IPS-NIHi7 (cell line): ENCODE results near the gene HCCS.

Source experiments
- DNase-seq: peaks from one replicate; pipeline ENCODE4 v3.0.0; 2012; ENCODE audit warnings: mixed read lengths; ENCODE audit errors: extremely low spot score

The HCCS gene

GRCh38 chrX:11111037-11111851, at the start of gene HCCS:
TSS of gene HCCS (plus strand) at chrX:11111332. CDS start at chrX:11112061, 729 bp downstream.
- DNase-seq = peak; percentile 85

GRCh38 chrX:11064276-11064675, 46.9 kb upstream of the HCCS start:
- DNase-seq = no peak

- DNase-seq = no peak
Observed at GRCh38 chrX:11064851-11065600, 46.1 kb upstream of the HCCS start.

GRCh38 chrX:11066812-11067211, 44.3 kb upstream of the HCCS start:
- no peak for DNase-seq

- DNase-seq = no peak
Observed at GRCh38 chrX:11073381-11073780, 37.8 kb upstream of the HCCS start.

GRCh38 chrX:11080741-11081305, 30.3 kb upstream of the HCCS start:
- no peak for DNase-seq

- DNase-seq = no peak
Observed at GRCh38 chrX:11081511-11081910, 29.6 kb upstream of the HCCS start.

GRCh38 chrX:11085305-11085704, 25.8 kb upstream of the HCCS start:
- DNase-seq = no peak

GRCh38 chrX:11089802-11090201, 21.3 kb upstream of the HCCS start:
- DNase-seq = no peak

GRCh38 chrX:11097933-11098332, 13.2 kb upstream of the HCCS start:
- no peak for DNase-seq

- no peak for DNase-seq
Observed at GRCh38 chrX:11099465-11099864, 11.7 kb upstream of the HCCS start.

GRCh38 chrX:11100281-11101035, 10.7 kb upstream of the HCCS start:
- peak; percentile 66 for DNase-seq

GRCh38 chrX:11103006-11103405, 8.1 kb upstream of the HCCS start:
- DNase-seq = no peak

GRCh38 chrX:11103751-11104150, 7.4 kb upstream of the HCCS start:
- no peak for DNase-seq

- DNase-seq = no peak
Observed at GRCh38 chrX:11105080-11105479, 6.1 kb upstream of the HCCS start.

- DNase-seq = no peak
Observed at GRCh38 chrX:11108253-11108941, 2.7 kb upstream of the HCCS start.

GRCh38 chrX:11109968-11110367, 1.2 kb upstream of the HCCS start:
- no peak for DNase-seq

GRCh38 chrX:11111947-11112346, 815 bp downstream of the HCCS start:
- DNase-seq = no peak

- DNase-seq = no peak
Observed at GRCh38 chrX:11113731-11114130, 2.6 kb downstream of the HCCS start.

GRCh38 chrX:11117745-11118144, 6.6 kb downstream of the HCCS start:
- DNase-seq = no peak

GRCh38 chrX:11119313-11119943, 8.3 kb downstream of the HCCS start:
- no peak for DNase-seq
